ENCODE data around the gene C2.

The C2 gene

GRCh38 chr6:31945154-31945506 is 17.6 kb downstream of the C2 start:
- DNase-seq (ENCODE audit: low spot score), result no peak
- H3K27ac ChIP-seq, result peak overlapping the region; percentile 93
- POLR2A ChIA-PET (ENCODE audit: low non-redundant PET), result interaction anchor here (0.7 to 1.2 kb wide), 3 partner anchors 14 to 47 kb away, joined by 4 to 8 read pairs (median 7); partner anchors contain the start of genes SKIC2 and ZBTB12
- TF ChIP-seq CTCF (conservative IDR thresholded peaks at IDR 0.05; ENCODE audit: low read depth), result no peak
- CTCF ChIA-PET, result interaction anchor here (0.9 kb wide), 1 partner anchor 11 kb away, joined by 3 read pairs; no protein-coding TSS in a partner anchor

GRCh38 chr6:31945507-31946369 is 18.2 kb downstream of the C2 start, which contains the start of gene CFB:
CFB (plus strand) TSS chr6:31946095; CDS start chr6:31946222, 127 bp downstream.
- peak; percentile 85 for DNase-seq (ENCODE audit: low spot score)
- POLR2A ChIA-PET (ENCODE audit: low non-redundant PET), result interaction anchor here (0.6 to 1.2 kb wide), 4 partner anchors 14 to 47 kb away, joined by 4 to 8 read pairs (median 8); partner anchors contain the start of genes SKIC2 and ZBTB12
- CTCF ChIA-PET, result interaction anchor here (0.9 kb wide), 1 partner anchor 11 kb away, joined by 3 read pairs; no protein-coding TSS in a partner anchor
- peak within 1 kb of the TSS; percentile 93 for H3K27ac ChIP-seq
- TF ChIP-seq CTCF (conservative IDR thresholded peaks at IDR 0.05; ENCODE audit: low read depth), result no peak

- no peak for TF ChIP-seq CTCF (conservative IDR thresholded peaks at IDR 0.05; ENCODE audit: low read depth)
- no peak for DNase-seq (ENCODE audit: low spot score)
- peak overlapping the region; percentile 93 for H3K27ac ChIP-seq
- ChIA-PET POLR2A (ENCODE audit: low non-redundant PET) (interaction anchor here (0.6 to 1.1 kb wide), 2 partner anchors 39 to 44 kb away, joined by 8 read pairs; partner anchors contain the start of gene ZBTB12), CTCF (no interaction called here)
These were observed 18.9 kb downstream of the C2 start for GRCh38 chr6:31946370-31946885.

- DNase-seq (ENCODE audit: low spot score), result no peak
- ChIA-PET POLR2A (ENCODE audit: low non-redundant PET) (no interaction called here), CTCF (no interaction called here)
- no peak for TF ChIP-seq CTCF (conservative IDR thresholded peaks at IDR 0.05; ENCODE audit: low read depth)
- H3K27ac ChIP-seq, result peak overlapping the region; percentile 93; the same call in 1 of the 2 replicates
These were observed 19.7 kb downstream of the C2 start for GRCh38 chr6:31947070-31947675.

- no peak for DNase-seq (ENCODE audit: low spot score)
- POLR2A ChIA-PET (ENCODE audit: low non-redundant PET), result no interaction called here
- CTCF ChIA-PET, result no interaction called here
- no peak for TF ChIP-seq CTCF (conservative IDR thresholded peaks at IDR 0.05; ENCODE audit: low read depth)
- 0 out of 2 replicates have a peak overlapping the region, but pooled peaks have one; percentile 8 for H3K27ac ChIP-seq
These were observed 20.3 kb downstream of the C2 start for GRCh38 chr6:31947864-31948263.

GRCh38 chr6:31948306-31948705 is 20.8 kb downstream of the C2 start:
- no peak for TF ChIP-seq CTCF (conservative IDR thresholded peaks at IDR 0.05; ENCODE audit: low read depth)
- CTCF ChIA-PET, result no interaction called here
- POLR2A ChIA-PET (ENCODE audit: low non-redundant PET), result no interaction called here

More at GRCh38 chr6:31948306-31948705, 20.8 kb downstream of the C2 start:
- DNase-seq (ENCODE audit: low spot score), result no peak
- H3K27ac ChIP-seq, result no peak overlapping the region

Data from RWPE1 (cell line).